Activated CD8-positive, alpha-beta memory T cell treated with anti-CD3 and anti-CD28 coated beads, Interleukin-2, amount 50 U/mL, for 24 hours (primary cell): Measurements from ENCODE around the gene ELOB.
"Not testable (repeated sequence)": the region's sequence is repeated elsewhere in the genome, so short reads cannot be mapped to it uniquely, and the experiment has no call there.

Source experiments
- DNase-seq: peaks from one replicate; pipeline ENCODE4 v3.0.0-alpha.2; 2020; ENCODE audit errors: extremely low read depth

Gene ELOB

DNA sequence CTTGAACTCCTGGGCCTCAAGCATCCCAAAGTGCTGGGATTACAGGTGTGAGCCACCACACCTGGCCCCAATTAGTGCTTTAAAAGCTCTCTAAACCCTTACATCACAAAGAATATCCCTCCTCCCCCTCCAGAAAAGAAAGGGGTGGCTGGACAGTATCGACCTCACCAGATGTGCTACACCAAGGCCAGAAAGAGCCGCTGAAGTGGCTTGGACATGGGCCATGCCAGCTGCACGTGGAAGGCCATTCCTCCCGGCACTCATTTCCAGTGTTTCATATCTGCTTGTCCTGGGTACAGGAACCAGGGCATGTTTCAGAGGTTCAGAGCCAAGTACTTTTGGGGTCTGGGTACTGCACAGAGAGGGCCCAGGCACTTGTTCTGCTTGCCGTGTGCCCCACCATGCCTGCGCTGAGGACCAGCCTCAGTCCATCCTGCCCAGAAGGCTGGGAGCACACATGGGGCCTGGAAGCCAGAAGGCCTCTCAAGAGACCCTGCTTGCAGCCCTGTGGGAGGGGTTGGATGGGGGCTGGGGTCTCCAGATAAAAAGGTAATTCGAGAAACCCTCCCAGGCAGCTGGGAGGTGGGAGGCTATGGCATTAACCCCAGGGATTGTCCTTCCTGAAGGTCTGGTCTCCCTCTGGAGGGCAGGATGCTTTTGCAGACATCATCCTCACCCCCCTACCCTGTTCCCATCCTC lies 28.2 kb downstream of the ELOB start:
- DNase-seq: no peak

DNA sequence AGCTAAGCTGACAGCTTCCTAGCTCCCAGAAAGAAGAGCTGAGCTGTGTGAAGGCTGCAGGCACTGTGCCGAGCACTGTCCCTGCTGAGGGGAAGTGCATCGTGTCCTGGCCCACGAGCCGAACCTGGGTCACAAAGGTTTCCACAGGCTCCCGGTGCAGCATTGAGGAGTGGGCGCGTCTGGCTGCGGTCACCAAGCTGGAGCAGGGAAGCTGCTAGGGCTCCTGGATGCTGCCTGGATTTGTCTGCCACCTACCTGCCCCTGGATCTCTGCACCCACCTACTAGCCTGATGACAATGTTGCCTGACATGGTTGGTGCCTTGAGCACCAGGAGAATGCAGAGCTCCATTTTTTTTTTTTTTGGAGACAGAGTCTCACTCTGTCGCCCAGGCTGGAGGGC lies 31.1 kb downstream of the ELOB start:
- DNase-seq: no peak

DNA sequence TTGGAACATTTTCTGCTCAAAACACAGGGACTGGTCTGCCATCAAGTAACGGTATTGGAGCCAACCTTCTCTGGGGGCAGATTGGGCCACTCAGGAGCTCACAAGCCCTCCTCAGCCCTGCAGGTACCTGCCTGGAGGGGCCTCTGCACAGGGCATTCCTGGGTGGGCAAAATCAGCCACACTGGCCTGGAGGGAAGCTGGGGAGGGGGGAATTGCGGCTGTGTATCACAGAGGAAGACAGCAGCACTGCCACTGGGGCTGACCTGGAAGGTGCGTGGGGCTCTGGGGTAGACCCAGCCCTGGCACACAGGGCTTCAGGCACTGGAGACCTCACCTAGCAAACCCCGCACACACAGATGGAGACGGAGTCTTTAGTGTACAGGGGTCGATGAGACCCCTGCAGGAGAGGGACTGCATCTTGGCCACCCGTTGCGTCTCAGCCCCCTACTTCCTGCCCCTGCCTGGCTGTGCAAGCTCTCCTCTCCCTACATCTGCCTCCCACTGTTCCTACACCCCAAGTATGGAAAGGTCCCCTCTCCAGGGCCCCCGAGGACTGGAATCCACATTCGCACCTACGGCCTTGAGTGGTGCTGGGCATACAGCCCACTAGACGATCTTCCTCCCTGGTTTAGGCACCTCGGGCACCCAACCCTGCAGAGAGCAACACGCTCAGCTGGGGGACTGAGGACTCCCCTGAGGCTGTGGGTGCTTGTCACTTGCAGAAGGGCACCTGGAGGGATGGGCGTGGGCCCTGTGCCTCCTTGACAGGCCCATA lies 31.8 kb downstream of the ELOB start:
- DNase-seq: no peak

DNA sequence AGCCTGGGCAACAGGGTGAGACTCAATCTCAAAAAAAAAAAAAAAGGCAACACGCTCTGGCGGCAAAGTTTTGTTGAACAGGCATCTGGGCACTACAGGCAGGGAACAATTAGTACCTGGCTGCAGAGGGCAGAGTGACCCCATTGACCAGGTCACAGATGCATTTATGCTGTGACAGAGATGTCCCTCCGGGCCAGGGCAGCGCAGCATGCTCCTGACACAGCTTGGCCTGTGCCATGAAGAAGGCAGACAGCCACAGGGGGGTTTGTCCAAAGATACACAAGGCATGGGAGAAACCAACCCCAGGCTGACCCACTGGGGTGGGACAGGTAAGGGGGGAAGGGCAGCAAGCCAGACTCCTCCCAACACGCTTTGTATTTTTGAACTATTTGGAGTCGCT lies 32.4 kb downstream of the ELOB start:
- DNase-seq: no peak

DNA sequence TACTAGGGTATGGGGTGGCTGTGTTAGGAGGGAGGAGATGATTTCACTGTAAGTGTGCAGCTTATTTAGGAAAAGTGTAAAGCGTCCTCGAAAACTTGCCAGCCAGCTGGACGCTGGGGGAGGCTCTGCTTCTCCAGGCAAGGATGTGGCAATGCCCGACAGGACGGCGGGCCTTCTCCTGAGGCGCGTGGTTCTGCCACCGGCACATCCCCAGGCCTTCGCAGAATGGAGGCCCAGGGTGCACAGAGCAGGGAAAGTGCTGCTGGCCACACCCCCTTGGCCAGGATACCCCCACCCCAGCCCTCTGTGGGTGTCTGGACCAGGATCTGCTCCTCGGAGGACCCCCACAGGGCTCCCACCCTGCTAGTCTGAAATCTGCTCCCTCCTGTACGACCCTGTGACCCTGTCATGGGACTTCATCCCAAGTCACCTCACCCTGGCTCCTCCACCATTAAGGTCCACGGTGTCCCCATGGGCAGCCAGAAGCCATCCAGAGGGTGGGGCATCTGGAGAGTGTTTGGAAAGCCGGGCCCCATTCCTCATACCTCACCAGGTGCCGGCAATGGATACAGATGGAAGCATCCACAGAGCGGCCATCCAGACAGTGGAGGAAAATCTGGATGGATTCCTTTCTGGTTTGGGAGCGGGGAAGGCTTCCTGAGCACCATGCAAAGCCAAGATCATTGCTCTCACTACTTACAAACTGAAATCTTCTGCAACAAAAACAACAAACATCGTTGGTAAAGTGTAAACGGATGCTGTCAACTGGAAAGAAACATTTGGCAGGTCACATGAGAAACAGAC lies 33.9 kb downstream of the ELOB start:
- DNase-seq: no peak

DNA sequence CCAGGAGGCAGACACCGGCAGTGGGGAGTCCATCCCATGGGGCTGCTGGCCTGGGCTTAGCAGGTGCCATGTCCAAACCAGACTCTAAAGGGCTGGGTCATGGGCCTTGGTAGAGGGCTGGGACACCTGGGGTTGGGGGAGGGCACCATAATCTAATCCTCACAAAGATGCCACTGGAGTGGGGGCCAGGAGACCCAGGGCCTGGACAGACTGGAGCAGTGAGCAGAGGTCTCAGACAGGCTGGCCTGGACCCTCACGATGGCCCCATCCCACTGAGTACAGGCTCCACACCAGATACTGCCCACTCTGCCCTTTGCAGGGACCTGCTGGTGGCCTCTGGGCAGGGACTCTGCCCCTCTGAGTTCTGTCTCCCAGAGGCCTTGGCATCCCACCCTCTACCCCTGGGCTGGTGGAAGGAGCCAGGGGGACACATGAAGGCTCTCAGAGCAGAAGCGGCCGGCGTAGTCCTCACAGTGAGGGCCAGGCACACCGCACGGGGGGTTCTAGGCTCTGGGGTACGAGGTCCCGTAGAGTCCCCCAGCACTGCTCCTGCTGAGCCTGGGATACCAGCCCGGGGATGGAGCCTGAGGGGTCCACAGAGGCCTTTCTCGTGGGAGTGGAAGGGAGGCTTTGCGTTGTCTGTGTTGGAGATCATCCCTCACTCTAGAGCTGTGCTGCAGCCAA lies 34.6 kb downstream of the ELOB start:
- no peak for DNase-seq

DNA sequence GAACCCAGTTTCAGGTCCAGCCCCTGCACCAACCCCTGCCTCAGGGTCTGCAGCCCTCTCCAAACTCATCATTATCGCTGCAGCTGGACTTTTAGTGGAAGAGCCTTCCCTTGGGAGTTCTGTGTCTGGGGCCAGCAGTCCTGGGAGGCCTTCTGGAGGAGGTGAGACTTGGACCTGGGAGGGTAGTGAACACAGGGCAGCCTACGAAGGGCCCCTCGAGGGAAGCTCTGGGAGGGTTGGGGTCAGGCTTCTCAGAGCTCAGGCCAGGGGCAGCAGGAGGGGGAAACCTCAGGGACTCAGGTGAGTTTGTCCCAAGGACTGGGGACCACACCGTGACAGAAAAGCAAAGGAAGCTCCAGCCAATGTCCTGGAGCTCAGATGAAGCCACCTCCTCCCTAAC lies 35.9 kb downstream of the ELOB start:
- no peak for DNase-seq

DNA sequence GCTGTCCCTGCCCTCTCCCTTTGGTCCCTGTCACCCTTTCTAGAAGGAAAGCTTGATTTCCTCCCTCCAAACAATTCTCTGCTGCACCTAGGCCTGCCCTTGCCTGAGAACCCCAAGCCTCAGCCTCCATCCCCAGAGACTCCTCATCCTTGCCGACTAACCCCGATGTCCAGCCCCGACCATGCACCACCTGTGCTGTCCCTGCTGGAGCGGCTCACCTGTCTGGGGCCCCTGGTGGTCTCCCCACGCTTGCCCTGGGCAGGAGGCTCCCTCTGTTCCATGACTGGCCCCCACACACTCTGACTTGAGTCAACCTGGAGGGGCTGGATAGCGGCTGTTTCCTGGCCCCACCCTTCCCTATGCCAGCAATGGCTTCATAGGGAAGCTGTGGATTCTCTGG lies 36.6 kb downstream of the ELOB start:
- DNase-seq: no peak

DNA sequence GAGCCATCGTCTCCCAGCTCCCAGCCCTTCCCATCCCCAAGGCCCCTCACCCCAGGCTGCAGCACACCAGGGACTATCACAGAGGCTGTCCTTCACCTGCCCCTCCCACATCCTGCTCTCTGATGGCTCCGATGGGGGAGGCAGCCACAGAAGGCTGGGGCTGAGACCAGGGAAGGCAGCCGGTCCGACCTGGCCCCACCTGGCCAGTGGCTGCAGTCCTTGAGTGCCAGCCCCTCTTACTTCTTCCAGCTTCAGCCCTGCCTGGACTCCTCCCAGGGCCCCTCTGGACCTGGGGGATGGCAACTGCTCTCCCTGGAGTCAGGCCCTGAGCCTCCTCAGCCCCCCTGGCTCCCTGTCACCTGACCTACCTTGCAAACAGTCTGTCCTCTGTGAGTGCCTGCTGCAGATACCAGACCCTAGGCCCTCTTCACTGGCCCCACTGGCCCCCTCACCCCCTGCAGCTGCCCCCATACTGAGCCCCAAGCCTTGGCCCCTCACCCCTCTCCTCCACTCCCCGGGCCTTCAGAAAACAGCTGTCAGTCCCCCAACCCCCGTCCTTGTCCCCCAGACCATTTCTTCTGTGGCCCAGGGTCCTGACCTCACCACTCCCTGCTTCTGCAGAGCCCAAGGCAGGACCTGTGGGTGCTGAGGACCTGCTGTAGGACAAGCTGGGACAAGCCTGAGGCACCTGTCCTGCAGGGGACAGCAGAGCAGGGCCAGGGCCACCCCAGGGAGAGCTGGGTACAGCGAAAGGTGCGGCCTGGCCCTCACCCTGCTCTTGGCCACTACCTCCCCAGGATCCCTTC lies 37.3 kb downstream of the ELOB start:
- no peak for DNase-seq

DNA sequence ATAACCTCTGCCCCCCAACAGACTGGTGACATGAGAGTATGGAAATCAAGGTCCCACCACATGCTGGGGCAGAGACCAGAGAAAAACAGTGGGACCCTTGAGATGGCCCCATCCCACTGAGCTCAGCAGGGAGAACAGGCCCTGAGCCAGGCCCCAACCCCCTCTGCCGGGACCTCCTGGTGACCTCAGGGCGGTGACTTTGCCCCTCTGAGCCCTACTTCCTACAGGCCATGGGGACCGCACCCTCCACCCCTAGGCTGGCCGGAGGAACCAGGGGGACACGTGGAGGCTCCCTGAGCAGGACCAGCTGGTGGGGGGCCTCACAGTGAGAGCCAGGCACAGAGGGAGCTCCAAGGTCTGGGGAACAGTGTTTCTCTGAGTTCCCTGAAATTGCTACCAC lies 38.5 kb downstream of the ELOB start:
- DNase-seq: no peak

DNA sequence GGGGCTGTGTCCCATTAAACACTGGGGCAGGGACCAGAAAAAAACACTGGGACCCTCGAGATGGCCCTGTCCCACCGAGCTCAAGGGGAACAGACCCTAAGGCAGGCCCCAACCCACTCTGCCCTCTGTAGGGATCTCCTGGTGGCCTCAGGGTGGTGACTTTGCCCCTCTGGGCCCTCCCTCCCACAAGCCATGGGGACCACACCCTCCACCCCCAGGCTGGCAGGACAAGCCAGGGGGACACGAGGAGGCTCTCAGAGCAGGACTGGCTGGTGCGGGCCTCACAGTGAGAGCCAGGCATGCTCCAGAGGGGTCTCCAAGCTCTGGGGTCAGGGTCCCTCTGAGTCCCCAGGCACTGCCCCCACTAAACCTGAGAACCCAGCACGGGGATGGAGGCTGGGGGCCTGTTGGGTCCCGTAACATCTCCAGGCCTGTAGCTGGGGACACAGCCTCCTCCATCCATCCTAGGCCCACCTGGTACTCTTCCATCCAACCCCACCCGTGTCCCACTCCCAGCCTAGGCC lies 39.1 kb downstream of the ELOB start:
- no peak for DNase-seq

DNA sequence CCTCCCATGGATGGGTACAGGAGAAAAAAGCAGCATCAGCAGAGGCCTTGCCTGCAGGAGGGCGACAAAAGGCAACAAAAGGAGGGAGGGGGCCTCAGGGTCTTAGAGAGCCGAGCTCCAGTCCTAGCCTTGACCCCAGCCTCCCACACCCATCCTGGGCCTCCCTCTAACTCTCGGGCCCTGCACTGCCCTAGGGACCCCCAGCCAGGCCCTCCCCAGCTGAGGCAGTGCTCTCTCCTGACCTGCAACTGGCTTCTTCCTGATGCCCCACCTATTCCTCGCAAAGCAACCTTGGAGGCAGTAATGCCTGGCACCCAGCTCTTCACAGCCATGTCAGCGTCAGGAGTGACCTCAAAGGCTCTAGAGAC lies 39.9 kb downstream of the ELOB start:
- DNase-seq: no peak

DNA sequence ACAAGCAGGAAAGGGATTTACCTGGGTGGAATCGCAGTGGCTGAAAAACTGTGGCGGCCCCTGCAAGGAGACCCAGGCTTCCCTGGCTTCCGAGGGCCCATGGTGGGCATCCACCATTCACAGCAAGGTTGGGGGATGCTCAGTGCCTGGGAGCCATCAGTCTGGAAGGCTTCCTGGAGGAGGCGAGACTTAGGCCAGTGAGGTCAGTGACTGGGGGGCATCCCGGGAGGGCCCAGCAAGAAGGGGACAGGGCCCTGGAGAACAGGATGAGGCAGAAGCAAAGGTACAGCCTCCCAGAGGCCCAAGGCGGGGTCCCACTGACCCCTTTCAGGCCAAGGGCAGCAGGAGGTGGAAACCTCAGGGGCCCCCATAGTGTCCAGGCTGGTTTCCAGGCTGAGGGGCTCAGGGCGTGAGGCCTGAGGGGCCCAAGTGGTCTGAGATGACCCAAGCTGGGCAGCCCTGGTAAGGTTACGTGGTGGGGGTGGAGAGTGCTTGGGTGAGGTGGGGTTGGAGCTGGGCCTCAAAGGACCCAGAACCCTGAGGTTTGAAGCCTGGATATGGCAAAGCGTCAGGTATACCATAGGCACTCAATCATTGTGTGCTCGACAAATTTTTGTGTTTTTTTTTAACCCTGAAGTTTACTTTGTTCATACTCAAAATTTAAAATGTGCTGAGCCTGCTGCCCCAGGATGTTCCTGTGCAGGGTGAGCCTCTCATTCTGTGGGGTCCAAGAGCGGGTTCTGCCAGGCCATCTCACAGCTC lies 40.4 kb downstream of the ELOB start:
- DNase-seq: no peak

DNA sequence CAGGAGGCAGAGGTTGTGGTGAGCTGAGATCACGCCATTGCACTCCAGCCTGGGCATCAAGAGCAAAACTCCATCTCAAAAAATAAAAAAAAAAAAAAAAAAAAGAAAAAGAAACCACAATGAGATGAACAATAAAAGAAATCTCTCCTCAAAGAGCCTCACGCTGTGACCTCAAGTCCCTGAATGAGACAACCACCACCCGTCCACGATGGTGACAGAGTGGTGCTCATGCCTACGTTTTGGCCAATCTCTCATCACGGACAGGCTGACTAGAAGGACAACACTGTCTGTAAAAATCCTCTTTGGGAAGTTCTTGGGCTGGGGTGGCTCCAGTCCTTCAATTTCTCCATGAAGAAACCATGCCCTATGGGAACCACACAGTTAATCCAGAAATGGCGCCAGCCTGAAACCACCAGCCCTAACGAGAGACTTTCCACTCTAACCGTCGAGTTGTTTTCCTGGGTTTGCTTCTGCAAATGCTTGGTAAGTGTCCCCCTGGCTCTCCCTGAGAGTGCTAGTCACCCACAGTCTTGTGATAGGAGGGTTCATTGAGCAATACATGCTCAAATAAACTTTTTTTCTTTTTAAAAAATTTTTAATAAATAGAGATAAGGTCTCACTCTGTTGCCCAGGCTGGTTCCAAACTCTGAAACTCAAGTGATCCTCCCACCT lies 42.1 kb downstream of the ELOB start:
- no peak for DNase-seq

DNA sequence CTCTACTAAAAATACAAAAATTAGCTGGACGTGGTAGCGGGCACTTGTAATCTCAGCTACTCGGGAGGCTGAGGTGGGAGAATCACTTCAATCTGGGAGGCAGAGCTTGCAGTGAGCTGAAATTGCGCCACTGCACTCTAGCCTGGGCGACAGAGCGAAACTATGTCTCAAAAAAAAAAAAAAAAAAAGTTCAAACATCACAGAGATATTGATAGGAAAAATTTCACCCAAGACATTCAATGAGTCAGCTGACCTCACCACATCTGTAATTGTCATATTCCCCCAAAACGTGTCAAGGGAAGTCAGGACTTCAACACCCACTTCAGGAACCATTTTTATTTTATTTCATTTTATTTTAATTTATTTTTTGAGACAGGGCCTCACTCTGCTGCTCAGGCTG lies 49.0 kb downstream of the ELOB start:
- DNase-seq: no peak

DNA sequence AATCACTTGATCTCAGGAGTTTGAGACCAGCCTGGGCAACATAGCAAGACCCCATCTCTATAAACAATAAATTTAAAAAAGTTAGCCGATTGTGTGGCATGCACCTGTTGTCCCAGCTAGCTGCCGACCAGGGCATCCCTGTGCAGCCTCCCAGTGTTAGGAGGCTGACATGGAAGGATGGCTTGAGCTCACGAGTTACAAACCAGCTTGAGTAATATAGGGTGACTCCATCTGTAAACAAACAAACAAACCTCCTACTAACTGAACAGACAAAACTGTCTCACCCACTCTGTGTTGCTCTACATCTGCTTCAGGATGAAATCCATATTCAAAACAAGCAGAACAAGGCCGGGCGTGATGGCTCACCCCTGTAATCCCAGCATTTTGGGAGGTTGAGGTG lies 50.2 kb downstream of the ELOB start:
- no peak for DNase-seq

DNA sequence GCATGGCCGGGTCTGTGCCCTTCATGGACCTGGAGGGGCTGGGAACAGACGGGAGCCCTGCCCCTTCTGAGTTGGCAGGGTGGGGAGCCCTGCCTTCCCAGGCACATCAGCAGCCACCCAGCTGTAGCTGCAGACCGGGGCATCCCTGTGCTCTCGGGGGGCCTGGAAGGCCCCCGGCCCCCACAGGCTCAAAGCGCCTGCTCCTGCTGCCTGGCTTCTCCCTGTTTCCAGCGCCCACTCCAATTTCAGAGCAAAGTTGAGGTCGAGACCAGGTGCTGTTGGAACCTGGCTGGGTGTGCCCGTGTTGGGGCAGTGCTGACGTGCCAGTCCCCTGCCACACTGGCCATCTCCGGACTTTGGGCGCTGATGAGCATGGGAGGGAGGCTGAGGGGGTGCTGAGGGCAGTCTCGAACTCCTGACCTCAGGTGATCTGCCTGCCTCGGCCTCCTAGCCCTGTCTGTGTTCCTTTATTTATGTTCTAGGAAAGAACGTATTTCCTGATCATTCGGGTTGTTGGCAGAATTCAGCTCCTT lies 52.2 kb downstream of the ELOB start:
- no peak for DNase-seq

DNA sequence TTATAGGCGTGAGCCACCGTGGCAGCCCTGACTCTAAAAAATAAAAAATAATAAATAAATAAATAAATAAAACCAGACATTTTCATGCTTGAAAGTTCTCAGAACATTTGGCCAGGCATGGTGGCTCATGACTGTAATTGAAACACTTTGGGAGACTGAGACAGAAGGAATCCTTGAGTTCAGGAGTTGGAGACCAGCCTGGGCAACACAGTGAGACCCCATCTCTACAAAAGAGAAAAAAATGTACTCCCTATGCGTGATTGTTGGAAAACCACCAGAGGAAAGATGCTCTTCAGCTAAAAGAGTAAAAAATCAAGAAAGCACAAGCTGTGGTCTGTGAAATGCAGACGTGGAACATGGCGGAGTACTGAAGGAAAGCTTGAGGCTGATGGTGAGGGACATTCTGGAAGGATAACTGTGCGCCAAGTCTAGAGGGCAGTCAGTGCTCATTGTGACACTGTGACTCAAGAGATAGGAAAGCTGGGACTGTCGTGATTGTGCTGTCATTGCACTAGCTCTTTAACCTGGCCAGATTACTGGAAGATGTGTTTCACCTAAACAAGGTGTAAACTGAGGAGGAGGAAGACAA lies 52.9 kb downstream of the ELOB start:
- no peak for DNase-seq

DNA sequence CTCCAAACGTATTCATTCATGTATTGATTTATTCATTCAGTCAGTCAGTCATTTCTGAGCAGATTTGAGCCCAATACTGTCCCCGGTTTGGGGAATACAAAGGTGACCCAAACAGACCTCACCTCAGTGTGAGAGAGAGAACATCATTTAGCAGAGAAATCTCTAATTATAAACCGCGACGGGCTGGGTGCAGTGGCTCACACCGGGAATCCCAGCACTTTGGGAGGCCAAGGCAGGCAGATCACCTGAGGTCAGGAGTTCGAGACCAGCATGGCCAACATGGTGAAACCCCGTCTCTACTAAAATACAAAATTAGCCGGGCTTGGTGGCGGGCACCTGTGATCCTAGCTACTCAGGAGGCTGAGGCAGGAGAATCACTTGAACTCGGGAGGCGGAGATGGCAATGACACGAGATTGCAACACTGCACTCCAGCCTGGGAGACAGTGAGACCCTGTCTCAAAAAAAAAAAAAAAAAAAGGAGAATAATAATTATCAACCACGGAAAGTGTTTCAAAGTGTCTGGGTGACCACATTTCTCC lies 55.4 kb downstream of the ELOB start:
- not testable (repeated sequence) for DNase-seq
